Measurements from ENCODE around the gene CMTM1. TPM values are rescaled to one million over a fixed set of nuclear protein-coding genes. Genes with fewer than 3 reads are reported as not detected.

The CMTM1 gene
- total RNA-seq, 6 experiments from 2014 or later, result 0.69 to 1.6 (median 0.90) TPM; not detected in 1

DNA sequence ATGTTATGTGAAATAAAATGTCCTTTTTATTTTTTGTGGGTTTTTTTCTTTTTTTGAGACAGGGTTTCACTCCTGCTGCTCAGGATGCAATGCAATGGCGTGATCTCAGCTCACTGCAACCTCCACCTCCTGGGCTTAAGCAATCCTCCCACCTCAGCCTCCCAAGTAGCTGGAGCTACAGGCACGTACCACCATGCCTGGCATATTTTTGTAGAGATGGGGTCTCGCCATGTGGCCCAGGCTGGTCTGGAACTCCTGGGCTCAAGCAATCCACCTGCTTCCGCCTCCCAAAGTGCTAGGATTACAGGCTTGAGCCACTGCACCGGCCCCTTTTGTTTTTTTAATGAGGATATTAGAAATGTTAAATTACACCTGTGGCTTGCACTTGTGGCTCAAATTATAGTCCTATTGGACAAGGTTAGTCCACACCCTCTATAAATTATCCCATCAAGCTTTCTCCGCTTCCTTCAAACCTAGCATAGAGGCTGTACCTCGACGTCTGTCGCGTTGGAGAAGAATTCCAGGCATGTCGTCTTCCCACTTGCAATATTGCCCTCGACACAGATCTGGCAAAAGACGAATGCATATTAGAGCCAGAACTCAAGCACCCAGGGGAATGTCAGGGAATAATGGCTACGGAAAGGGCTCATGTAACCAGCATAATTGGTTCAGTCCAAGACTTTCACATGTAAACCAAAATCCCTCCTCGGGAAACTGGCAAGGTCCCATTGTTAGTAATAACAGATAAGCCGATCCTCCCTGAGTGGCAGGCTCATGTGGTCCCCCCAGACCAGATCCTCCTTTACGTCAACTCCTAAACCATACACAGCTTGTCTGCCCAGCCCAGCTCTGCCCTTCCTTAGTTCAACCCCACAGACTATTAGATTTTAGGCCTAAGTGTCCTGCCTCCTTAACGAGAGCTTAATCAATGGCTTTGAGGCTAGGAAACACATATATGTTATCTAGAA lies 24.6 kb upstream of the CMTM1 start:
- TF ChIP-seq POLR2A (IDR thresholded peaks at IDR 0.05), result no peak
- TF ChIP-seq, protein P1, sequence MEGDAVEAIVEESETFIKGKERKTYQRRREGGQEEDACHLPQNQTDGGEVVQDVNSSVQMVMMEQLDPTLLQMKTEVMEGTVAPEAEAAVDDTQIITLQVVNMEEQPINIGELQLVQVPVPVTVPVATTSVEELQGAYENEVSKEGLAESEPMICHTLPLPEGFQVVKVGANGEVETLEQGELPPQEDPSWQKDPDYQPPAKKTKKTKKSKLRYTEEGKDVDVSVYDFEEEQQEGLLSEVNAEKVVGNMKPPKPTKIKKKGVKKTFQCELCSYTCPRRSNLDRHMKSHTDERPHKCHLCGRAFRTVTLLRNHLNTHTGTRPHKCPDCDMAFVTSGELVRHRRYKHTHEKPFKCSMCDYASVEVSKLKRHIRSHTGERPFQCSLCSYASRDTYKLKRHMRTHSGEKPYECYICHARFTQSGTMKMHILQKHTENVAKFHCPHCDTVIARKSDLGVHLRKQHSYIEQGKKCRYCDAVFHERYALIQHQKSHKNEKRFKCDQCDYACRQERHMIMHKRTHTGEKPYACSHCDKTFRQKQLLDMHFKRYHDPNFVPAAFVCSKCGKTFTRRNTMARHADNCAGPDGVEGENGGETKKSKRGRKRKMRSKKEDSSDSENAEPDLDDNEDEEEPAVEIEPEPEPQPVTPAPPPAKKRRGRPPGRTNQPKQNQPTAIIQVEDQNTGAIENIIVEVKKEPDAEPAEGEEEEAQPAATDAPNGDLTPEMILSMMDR (IDR thresholded peaks at IDR 0.05), result no peak
- Histone ChIP-seq H3K36me3 (peaks cover 0 to 16% (median 4%) of the 10 kb centered on the region in 4 donors), H3K9me3 (no peaks in the 10 kb centered on the region), H3K27me3 (no peaks in the 10 kb centered on the region), H3K27ac (no peak overlapping the region), H3K4me3 (no peak overlapping the region), H3K4me1 (no peaks in the 10 kb centered on the region)
- intact Hi-C loops (cut with DNase I), result no loop called here
- DNase-seq (no peak), ATAC-seq (no peak)
- 84% methylated on average over 7 of the region's 18 CpGs for WGBS (ENCODE audit: insufficient coverage, low coverage, low lambda C conversion rate, missing lambda C conversion rate)

DNA sequence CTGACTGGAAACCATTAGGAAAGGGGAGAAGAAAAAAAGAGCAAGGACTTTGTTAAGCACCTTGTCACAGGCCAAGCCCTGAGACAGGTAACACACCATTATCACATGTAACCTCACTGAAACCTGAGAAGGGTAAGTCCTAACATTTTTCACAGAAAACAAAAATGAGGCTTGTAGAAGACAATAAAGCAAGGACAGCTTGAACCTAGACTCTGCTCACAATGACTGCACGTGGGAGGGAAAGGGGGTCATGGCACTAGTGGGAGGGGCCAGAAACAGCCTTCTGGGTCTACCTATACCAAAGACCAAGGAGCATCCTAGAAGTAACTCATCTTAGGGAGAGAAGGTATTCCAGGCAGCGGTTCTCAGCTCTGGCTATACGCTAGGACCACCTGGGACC lies 23.8 kb upstream of the CMTM1 start:
- no peak for TF ChIP-seq POLR2A (IDR thresholded peaks at IDR 0.05)
- TF ChIP-seq, protein P1 (IDR thresholded peaks at IDR 0.05), result no peak
- ATAC-seq (no peak), DNase-seq (no peak)
- H3K36me3 ChIP-seq, result peaks cover 0 to 16% (median 4%) of the 10 kb centered on the region in 4 donors
- no peaks in the 10 kb centered on the region for H3K4me1 ChIP-seq
- no peak overlapping the region for H3K27ac ChIP-seq
- H3K27me3 ChIP-seq, result no peaks in the 10 kb centered on the region
- WGBS (ENCODE audit: insufficient coverage, low coverage, low lambda C conversion rate, missing lambda C conversion rate), result no CpG with 5 or more reads among the region's 3 CpGs
- intact Hi-C loops (cut with DNase I), result no loop called here
- H3K9me3 ChIP-seq, result no peaks in the 10 kb centered on the region
- H3K4me3 ChIP-seq, result no peak overlapping the region

- TF ChIP-seq, protein P1 (IDR thresholded peaks at IDR 0.05), result no peak
- no peak for TF ChIP-seq POLR2A (IDR thresholded peaks at IDR 0.05)
- intact Hi-C loops (cut with DNase I), result no loop called here
- peaks cover 0 to 5% (median 0%) of the 10 kb centered on the region in 4 donors for H3K4me1 ChIP-seq
- ATAC-seq (no peak), DNase-seq (no peak)
- no peaks in the 10 kb centered on the region for H3K9me3 ChIP-seq
- H3K27me3 ChIP-seq, result no peaks in the 10 kb centered on the region
- peaks cover 0 to 16% (median 2%) of the 10 kb centered on the region in 4 donors for H3K36me3 ChIP-seq
- WGBS (ENCODE audit: insufficient coverage, low coverage, low lambda C conversion rate, missing lambda C conversion rate), result 65% methylated on average over 2 of the region's 6 CpGs
- no peak overlapping the region for H3K27ac ChIP-seq
- no peak overlapping the region for H3K4me3 ChIP-seq
Observed at GRCh38 chr16:66543541-66543940, 22.7 kb upstream of the CMTM1 start.

GRCh38 chr16:66544016-66544757 lies 22.1 kb upstream of the CMTM1 start:
- intact Hi-C loops (cut with DNase I), result no loop called here
- WGBS (ENCODE audit: insufficient coverage, low coverage, low lambda C conversion rate, missing lambda C conversion rate), result 61% methylated on average over 7 of the region's 7 CpGs
- DNase-seq (no peak), ATAC-seq (no peak)
- peaks cover 0 to 11% (median 0%) of the 10 kb centered on the region in 4 donors for H3K4me1 ChIP-seq
- H3K36me3 ChIP-seq, result peaks cover 0 to 16% (median 2%) of the 10 kb centered on the region in 4 donors
- H3K27me3 ChIP-seq, result no peaks in the 10 kb centered on the region
- H3K27ac ChIP-seq, result no peak overlapping the region
- H3K4me3 ChIP-seq, result no peak overlapping the region
- no peak for TF ChIP-seq POLR2A (IDR thresholded peaks at IDR 0.05)
- TF ChIP-seq, protein P1 (IDR thresholded peaks at IDR 0.05), result no peak
- no peaks in the 10 kb centered on the region for H3K9me3 ChIP-seq

All from right lobe of liver (tissue), 6 donors.